ENCODE measurements around the gene HS3ST3A1. TPM values are rescaled to one million over a fixed set of nuclear protein-coding genes. Genes with fewer than 3 reads are reported as not detected.

The HS3ST3A1 gene
- total RNA-seq, 1 donor from 2014 or later, result 8.6 TPM

DNA sequence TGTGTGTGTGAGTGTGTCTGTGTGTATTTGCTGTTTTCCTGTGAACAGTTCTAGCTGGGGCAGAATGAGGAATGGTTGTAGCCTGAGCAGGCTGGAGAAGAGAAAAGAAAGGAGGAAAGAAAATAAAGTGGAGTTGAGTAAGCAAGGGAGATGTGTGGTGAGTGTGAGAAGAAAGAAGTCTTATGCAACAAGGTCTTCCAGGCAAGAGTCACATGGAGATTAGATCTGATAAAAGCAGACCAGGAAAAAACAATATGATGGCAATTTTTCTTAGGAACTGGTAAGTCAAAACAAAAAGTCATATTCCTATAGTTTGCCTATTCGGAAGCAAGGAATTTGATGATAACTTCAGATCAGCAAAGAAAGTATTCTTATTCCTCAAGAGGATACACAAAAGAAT is 125.0 kb downstream of the HS3ST3A1 start:
- H3K36me3 ChIP-seq, result no peaks in the 10 kb centered on the region
- intact Hi-C loops (cut with DNase I), result no loop called here

DNA sequence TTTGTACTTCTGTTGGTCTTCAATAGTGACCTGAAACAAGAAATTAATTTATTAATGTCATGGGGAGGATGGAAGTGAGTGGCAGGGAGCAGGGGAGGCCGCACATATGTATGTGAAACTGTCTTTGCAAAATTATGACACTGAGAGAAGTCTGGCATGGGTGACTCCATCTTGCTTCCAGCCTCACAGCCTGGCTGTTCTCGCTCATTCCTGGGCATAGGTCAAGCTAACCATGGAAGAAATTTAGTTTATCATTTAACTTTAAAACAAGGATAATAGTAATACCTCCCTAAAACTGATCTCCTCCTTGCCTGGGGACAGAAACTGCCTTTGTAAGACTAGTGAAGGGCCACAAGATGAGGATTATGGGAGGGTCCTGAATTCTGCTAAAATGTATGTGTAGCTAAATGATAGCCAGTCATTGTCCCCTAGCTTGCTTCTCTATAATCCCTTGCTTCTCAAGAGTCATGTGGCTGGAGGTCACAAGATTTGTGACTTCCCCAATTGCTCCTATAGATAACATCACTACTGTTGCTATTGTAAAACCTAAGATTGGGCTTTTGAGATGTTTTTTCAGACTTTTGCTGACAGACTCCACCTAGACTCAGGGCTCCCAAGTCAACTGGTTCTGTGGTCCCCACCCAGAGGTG is 126.0 kb downstream of the HS3ST3A1 start:
- Histone ChIP-seq H3K4me3 (no peak overlapping the region), H3K9me3 (peaks cover 6% of the 10 kb centered on the region), H3K4me1 (no peaks in the 10 kb centered on the region), H3K36me3 (no peaks in the 10 kb centered on the region), H3K27me3 (no peaks in the 10 kb centered on the region), H3K27ac (no peak overlapping the region)
- intact Hi-C loops (cut with DNase I), result no loop called here
- TF ChIP-seq, protein P1, sequence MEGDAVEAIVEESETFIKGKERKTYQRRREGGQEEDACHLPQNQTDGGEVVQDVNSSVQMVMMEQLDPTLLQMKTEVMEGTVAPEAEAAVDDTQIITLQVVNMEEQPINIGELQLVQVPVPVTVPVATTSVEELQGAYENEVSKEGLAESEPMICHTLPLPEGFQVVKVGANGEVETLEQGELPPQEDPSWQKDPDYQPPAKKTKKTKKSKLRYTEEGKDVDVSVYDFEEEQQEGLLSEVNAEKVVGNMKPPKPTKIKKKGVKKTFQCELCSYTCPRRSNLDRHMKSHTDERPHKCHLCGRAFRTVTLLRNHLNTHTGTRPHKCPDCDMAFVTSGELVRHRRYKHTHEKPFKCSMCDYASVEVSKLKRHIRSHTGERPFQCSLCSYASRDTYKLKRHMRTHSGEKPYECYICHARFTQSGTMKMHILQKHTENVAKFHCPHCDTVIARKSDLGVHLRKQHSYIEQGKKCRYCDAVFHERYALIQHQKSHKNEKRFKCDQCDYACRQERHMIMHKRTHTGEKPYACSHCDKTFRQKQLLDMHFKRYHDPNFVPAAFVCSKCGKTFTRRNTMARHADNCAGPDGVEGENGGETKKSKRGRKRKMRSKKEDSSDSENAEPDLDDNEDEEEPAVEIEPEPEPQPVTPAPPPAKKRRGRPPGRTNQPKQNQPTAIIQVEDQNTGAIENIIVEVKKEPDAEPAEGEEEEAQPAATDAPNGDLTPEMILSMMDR (IDR thresholded peaks at IDR 0.05), result no peak
- no peak for TF ChIP-seq POLR2A (IDR thresholded peaks at IDR 0.05)
- no peak for TF ChIP-seq POLR2AphosphoS5 (IDR thresholded peaks at IDR 0.05; ENCODE audit: insufficient read depth in 1 of 2, low read depth in 1 of 2)
- DNase-seq (ENCODE audit: extremely low spot score in 2 of 2), result no peak

More for the DNA sequence above, 125.0 kb downstream of the HS3ST3A1 start:
- TF ChIP-seq, protein P1 (IDR thresholded peaks at IDR 0.05), result no peak
- TF ChIP-seq POLR2AphosphoS5 (IDR thresholded peaks at IDR 0.05; ENCODE audit: insufficient read depth in 1 of 2, low read depth in 1 of 2), result no peak
- no peak for TF ChIP-seq POLR2A (IDR thresholded peaks at IDR 0.05)
- no peak overlapping the region for H3K4me3 ChIP-seq
- DNase-seq (ENCODE audit: extremely low spot score in 2 of 2), result no peak
- H3K4me1 ChIP-seq, result no peaks in the 10 kb centered on the region
- H3K27ac ChIP-seq, result no peak overlapping the region
- H3K9me3 ChIP-seq, result peaks cover 6% of the 10 kb centered on the region
- no peaks in the 10 kb centered on the region for H3K27me3 ChIP-seq

DNA sequence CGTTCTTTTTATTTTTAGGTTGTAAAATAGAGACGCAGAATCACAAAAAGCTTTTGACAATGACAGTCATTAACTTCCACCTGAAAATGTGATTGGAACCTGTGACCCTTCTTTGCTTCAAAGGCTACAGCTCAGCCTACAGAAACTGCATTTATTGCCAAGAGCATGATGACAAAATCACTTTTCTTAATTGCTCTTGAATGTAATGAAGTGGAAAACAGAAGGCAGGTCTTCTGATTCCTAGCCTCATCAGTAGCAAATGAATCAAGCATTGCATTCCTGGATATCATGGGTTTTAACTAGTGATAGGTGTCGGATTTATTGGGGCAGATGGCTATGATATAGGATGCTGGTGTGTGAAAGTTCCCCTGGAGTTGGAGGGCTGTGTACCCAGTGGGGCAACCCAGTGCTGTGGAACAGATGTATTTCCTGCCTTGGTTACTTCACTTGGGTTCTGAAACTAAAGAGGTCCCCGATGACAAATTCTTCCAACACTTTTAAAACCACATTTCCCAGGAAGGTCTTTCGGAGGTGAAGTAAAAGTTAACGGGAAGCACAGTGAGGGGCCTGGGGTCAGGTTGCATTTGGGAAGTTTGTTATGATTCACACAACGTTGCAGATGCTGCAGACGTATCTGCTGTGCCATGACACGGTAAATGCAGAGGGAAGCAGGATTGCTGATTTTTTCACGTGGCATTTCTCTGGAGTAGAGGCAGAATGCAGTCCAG is 127.5 kb downstream of the HS3ST3A1 start:
- Histone ChIP-seq H3K27ac (no peak overlapping the region), H3K4me3 (no peak overlapping the region), H3K27me3 (no peaks in the 10 kb centered on the region), H3K9me3 (no peaks in the 10 kb centered on the region), H3K4me1 (no peaks in the 10 kb centered on the region), H3K36me3 (no peaks in the 10 kb centered on the region)
- intact Hi-C loops (cut with DNase I), result no loop called here
- DNase-seq (ENCODE audit: extremely low spot score in 2 of 2), result no peak
- TF ChIP-seq, protein P1 (IDR thresholded peaks at IDR 0.05), result no peak
- no peak for TF ChIP-seq POLR2A (IDR thresholded peaks at IDR 0.05)
- no peak for TF ChIP-seq POLR2AphosphoS5 (IDR thresholded peaks at IDR 0.05; ENCODE audit: insufficient read depth in 1 of 2, low read depth in 1 of 2)

DNA sequence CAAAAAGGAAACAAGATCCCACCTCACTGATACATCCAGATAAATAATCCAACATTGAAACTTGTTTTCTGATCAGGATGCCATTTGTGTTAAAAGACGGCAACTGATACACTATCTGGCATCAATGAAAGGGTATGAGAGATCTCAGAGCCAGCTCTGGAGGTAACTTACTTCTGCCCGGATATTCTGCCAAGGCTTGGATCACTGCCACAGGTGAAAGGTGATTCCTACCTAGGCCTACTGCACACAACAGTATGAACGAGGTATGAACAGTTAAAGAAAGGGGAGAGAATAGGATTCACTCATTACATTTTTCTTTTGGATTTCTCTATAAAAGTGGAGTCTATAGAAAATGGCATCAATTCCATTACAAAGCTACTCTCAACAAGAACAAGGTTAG is 136.1 kb downstream of the HS3ST3A1 start:
- Histone ChIP-seq H3K27ac (no peak overlapping the region), H3K36me3 (no peaks in the 10 kb centered on the region), H3K4me1 (no peaks in the 10 kb centered on the region), H3K9me3 (no peaks in the 10 kb centered on the region), H3K27me3 (no peaks in the 10 kb centered on the region), H3K4me3 (no peak overlapping the region)
- no peak for DNase-seq (ENCODE audit: extremely low spot score in 2 of 2)
- intact Hi-C loops (cut with DNase I), result no loop called here
- no peak for TF ChIP-seq POLR2AphosphoS5 (IDR thresholded peaks at IDR 0.05; ENCODE audit: insufficient read depth in 1 of 2, low read depth in 1 of 2)
- TF ChIP-seq POLR2A (IDR thresholded peaks at IDR 0.05), result no peak
- TF ChIP-seq, protein P1 (IDR thresholded peaks at IDR 0.05), result no peak

DNA sequence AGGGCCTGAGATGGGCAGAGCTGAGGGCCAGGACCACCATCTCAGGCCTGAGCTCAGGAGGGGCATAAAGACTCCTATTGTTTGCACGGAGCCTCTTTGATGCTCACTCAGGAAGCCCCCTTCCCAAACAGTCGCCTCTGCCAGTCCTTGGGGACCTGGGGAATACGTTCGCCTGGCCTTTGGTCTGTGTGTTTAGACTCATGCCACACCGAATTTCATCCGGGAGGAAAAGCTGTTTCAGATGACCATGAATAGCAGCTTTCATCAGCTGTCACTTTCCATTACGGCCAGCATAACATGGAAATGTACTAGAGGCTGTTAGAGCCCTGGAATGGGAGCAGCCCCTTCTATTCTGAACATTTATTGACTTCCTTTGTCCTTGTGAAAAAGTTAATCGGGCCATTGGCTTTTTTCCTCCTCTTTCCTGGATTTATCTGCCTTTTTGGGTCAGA is 139.0 kb downstream of the HS3ST3A1 start:
- no peaks in the 10 kb centered on the region for H3K9me3 ChIP-seq
- no peak overlapping the region for H3K4me3 ChIP-seq
- no peaks in the 10 kb centered on the region for H3K27me3 ChIP-seq
- TF ChIP-seq POLR2AphosphoS5 (IDR thresholded peaks at IDR 0.05; ENCODE audit: insufficient read depth in 1 of 2, low read depth in 1 of 2) (no peak), POLR2A (IDR thresholded peaks at IDR 0.05) (no peak)
- TF ChIP-seq, protein P1 (IDR thresholded peaks at IDR 0.05), result no peak
- no peak for DNase-seq (ENCODE audit: extremely low spot score in 2 of 2)
- H3K4me1 ChIP-seq, result no peaks in the 10 kb centered on the region
- intact Hi-C loops (cut with DNase I), result no loop called here
- H3K36me3 ChIP-seq, result no peaks in the 10 kb centered on the region
- H3K27ac ChIP-seq, result no peak overlapping the region

Data from vagina (tissue), 2 donors.